Germinal center (tissue), 1 donor: Measurements from ENCODE around the gene MDFIC.

Experiments
- DNase-seq: peaks from one replicate; pipeline ENCODE4 v3.0.0; 2012; ENCODE audit warnings: mixed read lengths, low spot score

The MDFIC gene

DNA sequence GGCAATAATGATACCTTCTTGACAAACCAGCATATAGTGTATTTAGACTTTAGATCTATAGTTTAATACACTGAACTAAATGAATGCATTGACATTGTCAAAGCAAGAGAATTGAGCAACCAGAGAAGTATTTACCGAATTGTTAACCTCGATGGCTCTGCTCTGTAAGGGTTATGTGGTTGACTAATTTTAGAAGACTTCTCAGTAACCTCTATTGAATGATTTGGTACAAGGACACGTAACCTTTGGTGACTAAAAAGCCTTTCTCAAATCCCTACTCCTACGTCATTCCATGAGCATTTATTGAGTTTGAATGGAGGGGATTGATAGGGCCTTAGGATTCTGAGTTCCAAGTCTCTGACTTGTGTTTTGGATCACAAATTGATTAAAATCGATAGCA, 67.6 kb downstream of the MDFIC start:
- DNase-seq, result no peak

DNA sequence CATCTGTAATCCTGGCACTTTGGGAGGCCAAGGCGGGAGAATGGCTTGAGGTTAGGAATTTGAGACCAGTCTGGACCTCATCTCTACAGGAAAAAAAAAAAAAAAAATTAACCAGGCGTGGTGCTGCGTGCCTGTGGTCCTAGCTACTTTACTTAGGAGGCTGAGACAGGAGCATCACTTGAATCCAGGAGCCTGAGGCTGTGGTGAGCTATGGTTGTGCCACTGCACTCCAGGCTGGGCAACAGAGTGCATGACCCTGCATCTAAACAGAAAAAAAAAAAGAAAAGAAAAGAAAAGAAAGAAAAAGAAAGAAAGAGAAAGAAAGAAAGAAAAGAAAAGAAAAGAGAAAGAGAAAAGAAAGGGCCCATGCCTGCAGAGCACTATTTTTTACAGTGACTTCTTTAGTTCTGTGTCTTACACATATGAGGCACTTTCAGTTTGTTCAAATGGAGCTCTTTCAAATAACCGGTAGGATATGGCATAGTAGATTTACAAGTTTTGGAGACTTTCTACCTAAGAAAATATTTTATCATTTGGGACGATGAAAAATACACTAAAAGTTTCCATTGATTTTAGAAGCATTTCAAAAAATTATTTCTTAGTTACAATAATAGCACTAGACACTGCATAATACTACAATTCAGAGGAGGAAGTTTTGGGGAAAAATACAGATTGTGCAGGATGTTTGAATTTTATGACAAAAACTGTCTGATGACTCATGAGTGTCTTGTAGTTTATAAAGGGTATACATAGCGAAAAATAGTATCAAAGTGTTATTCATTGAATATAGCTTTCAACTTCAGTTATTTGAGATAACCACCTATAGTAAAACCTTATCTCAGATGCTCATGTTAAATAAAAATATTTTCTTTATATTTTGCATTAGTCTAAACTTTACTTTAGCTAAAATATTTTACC, 75.9 kb downstream of the MDFIC start:
- no peak for DNase-seq

DNA sequence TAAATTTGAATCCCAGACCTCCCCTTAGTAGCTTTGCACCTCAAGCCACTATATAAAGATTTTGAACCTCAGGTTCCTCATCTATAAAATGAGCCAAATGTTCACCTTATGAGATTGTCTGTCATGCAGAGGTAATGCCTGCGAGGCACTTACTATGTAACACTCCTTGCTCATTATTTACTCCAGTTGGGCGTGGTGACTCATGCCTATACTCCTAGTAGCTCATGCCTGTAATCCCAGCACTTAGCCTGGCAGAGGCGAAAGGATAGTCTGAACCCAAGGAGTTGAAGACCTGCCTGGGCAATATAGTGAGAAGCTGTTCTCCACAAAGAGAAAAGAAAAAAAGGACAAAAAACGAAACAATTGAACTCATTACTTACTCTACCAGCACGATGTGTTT, 82.2 kb downstream of the MDFIC start:
- no peak for DNase-seq

DNA sequence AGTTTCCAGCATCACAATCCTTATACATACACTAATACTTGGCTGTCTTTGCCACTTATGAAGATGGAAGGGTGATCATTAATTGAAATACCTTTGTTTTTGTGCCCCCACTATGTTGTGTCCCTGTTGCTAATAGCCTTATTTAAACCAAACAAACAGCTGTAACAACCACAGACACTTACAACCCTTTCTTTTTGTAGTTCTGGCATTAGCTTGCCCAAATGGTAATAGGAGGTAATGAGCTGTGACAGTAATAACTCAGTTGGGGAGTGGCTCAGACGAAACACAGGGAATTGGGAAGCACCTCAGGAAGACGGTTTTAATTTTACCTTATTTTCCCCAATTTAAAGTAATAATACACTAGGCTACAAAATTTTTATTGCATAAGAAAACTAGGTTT, 83.4 kb downstream of the MDFIC start:
- no peak for DNase-seq

DNA sequence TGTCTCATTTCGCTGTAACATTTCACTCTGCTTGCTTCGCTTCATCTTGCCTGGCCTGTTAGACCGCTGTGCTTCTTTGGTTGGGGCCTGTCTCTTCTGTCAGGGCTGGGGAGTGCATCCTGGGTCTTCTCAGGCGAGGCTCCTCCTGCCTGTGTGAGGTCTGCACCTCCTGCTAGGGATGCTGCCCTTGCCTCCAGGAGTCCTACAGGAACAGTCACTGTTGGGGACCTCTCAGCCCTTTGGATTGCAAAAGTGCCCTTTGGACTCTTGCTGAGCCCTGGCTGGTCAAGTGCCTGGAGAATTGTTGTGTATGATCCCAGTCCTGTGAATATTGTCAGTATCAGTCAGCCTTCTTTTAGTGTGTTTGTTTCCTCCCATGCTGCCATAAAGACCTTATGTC, 84.1 kb downstream of the MDFIC start:
- DNase-seq, result no peak

DNA sequence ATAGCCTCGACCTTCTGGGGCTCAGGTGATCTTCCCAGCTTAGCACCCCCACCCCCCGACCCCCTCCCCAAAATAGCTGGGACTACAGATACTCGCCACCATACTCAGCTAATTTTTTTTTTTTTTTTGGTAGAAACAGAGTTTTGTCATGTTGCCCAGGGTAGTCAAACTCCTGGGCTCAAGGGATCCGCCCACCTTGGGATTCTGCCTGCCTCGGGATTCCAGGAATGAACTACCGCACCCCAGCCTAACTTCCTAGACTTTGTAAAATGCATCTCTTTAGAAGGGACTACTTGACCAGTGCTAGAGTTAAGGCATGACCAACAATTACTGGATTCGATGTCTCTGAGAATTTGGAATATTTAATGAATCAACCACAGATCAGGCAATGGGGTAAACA, 85.9 kb downstream of the MDFIC start:
- no peak for DNase-seq

DNA sequence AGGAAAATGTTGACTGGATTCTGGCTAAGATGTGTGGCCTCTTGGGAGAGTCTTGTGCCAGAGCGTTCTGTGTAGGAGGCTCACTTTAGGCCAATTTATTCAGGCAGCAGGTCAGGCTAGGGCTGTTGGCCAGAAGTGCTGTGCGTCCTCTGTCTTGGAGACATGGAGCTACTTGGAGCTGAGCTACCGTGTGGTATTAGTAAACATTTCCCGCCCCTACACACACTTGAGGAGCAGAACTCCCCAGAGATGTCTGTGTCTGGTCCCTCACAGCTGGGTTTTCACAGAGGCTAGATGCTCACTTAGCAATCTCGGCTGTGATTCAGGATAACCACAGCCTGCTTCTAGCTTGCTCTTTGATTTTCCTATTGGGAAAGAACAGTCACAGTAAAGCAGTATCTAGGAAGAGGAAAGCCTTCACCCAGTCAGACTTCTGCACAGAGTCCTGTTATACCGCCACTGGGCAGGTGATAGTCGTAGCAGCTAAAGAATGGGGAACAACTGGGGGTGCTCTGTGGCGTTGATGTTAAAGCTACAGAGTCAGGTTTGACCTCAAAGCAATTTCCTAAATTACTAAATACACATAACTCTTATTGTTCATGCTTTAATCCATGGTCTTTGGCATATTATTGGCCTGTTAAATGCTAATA, 86.7 kb downstream of the MDFIC start:
- no peak for DNase-seq

DNA sequence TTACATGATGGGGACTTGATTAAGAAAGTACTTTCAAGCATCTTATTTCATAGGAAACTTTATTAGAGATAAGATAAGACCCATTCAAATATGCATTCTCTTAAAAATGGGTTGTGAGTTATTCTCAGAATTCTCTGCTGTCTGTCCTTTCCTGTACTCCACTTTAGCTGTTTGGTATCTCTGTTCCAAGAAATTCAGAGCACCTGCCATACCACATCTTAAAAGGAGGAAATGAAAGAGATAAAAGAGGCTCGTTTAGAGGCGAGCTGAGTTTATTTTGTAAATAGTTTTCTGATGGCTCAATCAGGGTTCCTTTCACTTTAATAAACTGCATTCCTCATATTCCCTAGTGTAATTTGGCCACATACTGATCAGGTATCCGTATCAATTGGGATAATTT, 87.2 kb downstream of the MDFIC start:
- peak; percentile 13 for DNase-seq

- no peak for DNase-seq
These were observed 88.0 kb downstream of the MDFIC start for GRCh38 chr7:115009736-115010440.

- no peak for DNase-seq
These were observed 88.5 kb downstream of the MDFIC start for GRCh38 chr7:115010441-115010820.

DNA sequence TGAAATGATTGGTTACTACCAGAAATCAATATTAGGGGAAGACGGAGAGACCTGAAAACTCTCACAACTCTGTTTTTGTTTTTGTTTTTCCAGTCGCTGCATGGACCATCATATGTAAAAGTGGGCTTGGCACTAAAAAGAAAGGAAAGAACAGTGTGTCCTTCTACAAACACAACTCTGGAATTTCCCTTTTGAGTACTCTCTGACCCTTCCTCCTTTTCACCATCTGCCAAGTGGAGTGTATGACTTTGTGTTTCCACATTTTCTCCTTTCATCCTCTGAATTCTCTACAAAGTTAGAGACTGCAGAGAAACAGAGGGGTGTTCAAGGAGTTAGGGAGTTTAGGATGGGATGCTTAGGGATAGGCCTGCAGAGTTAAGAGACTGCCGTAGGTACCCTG, 92.0 kb downstream of the MDFIC start:
- no peak for DNase-seq

DNA sequence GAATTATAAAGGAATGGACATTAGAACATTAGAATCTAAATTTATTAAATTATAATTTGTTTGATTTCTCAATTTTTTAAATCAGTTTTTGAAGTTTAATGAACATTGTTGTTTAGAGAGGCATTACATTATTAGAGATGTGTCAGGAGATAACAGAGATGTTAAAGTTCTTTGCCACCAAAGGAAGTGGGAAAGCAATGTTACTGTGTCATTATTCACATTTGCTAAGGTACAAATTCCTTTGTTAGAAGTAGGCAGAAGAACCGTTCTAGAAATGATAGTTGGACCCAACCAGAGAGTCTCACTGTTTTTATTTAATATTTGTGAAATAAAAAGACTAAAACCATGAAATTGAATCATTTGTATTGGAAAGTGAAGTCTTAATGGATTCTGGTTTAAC, 92.9 kb downstream of the MDFIC start:
- DNase-seq, result no peak

DNA sequence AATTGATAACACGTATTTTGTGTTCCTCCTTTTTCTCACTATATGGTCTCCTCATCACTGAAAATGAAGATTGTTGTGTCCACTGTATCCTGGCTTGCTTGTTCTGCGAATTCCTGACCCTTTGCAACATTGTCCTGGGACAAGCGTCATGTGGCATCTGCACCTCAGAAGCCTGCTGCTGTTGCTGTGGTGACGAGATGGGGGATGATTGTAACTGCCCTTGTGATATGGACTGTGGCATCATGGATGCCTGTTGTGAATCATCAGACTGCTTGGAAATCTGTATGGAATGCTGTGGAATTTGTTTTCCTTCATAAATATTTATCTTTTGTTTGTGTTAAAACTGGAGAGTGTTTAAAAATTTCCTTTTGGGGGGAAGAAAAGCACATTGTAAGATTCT, 93.7 kb downstream of the MDFIC start:
- DNase-seq, result no peak

GRCh38 chr7:115019882-115020605, 98.2 kb downstream of the MDFIC start:
- no peak for DNase-seq

DNA sequence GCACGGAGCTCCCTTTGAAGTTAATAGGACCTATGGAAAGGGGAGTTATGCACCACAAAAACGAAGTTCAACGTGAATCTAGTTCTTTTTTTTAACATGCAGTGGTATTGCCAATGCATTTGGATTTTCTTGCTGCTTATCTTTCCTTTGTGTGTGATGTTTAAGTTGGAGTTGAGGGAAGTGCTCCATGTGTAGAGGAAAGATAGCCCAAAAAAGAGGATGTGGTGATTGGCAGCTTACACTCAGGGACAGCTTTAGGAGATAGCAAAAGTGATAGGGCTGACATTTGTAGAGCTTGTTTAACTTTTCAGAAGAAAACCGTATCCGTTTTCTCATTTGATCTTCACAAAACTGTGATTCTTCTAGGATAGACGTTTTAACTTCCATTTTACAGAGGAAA, 101.3 kb downstream of the MDFIC start:
- DNase-seq, result no peak

GRCh38 chr7:115024276-115024675, 102.4 kb downstream of the MDFIC start:
- peak; percentile 9 for DNase-seq

- DNase-seq, result no peak
These were observed 111.1 kb downstream of the MDFIC start for GRCh38 chr7:115032715-115033703.

DNA sequence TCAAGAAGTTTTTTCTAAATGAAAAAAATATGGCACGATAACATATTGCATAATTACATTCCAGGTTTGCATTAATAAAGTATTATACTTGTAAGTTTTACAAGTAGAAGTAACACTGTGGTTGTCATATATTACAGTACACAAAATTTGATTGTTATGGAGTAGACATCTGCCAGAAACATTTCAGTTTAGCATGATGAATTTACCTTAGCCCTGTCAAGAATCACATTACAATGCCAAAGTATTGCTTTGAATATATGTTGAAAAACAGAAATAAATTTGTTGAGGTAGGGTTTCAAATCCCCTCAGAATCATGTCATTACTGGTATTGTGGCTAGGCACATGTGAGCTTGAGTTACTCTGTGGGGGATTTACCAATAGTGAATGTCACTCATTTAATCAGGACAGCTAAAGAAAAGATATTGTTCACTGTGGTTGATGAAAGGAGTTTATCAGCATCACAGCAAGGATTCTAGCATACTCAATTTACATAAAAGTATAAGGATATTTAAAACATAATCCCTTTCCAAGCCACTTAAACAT, 112.1 kb downstream of the MDFIC start:
- no peak for DNase-seq

- DNase-seq, result no peak
These were observed 112.6 kb downstream of the MDFIC start for GRCh38 chr7:115034515-115034914.

DNA sequence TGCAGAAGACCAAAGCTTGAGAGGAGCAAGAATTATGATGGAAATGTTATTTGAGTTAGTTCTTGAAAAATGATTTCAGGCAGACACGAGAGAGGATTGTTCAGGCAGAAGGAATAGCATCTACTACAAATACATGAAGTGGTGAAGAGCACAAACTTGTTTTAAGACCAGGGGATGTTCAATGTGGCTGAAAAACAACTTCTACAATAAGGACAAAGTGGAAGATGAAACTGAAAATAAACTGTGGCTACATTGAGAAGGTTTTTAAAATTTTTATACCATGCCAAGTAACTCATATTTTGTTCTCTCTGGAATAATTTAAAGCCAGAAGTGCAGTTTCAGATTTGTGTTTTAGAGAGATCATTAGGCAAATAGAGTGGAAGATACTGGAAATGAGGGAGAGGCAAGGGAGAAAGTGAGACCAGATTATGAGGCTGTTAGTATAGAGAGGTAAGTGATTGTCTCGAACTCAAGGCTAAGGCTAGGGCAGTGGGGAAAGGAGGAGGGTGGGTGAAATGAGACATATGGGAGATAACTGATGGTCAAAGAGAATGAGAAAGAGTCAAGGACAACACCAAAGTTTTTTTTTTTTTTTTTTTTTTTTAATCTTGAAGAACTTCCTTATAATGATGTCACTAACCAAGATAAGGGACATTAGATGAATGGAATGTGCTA, 115.4 kb downstream of the MDFIC start:
- DNase-seq, result no peak
